ENCODE measurements around the gene DPEP2.

GRCh38 chr16:67989322-67990017 lies 9.8 kb downstream of the DPEP2 start:
- no peak for TF ChIP-seq CTCF (IDR thresholded peaks at IDR 0.05)
- TF ChIP-seq POLR2A (IDR thresholded peaks at IDR 0.05) = no peak
